Measurements from ENCODE around the gene MAGEA11.

GRCh38 chrX:149762696-149763614, 51.1 kb downstream of the MAGEA11 start:
- TF ChIP-seq CTCF (IDR thresholded peaks at IDR 0.05) (no peak), POLR2A (IDR thresholded peaks at IDR 0.05) (no peak)

All from testis (tissue), 2 donors.